ENCODE results near the gene TMEM150B.

TMEM150B gene

DNA sequence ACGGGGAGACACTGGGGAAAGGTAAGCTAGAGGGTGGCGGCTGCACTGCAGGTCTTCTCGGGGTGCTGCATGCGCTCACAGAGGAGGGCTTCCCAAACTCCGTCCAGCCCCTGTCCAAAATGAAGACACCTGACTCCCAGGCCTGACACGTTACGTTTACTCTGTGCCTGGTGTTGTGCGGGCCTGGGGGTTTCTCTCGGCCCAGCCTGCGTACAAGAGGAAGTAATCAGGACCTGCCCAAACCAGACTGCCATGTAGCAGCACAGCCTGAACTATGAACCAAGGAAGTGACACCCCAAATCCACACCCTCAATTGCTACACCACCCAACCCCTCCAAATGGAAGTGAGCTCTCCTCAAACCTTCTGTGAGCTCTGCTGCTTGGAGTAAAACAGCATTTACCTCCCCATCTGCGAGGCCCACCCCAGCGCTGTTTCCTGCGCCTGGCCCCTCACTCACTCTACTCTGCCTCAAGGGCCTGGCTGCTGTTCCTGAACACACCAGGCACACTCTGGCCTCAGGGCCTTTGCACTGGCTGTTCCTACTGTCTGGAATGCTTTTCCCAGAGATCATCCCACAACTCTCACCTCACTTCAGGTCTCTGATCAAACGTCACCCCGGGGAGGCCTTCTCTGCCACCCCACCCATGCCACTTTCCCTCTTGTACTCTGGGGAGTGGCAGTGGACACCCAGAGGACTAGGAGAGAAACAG, 48.3 kb downstream of the TMEM150B start:
- DNase-seq (ENCODE audit: low spot score) = no peak

DNA sequence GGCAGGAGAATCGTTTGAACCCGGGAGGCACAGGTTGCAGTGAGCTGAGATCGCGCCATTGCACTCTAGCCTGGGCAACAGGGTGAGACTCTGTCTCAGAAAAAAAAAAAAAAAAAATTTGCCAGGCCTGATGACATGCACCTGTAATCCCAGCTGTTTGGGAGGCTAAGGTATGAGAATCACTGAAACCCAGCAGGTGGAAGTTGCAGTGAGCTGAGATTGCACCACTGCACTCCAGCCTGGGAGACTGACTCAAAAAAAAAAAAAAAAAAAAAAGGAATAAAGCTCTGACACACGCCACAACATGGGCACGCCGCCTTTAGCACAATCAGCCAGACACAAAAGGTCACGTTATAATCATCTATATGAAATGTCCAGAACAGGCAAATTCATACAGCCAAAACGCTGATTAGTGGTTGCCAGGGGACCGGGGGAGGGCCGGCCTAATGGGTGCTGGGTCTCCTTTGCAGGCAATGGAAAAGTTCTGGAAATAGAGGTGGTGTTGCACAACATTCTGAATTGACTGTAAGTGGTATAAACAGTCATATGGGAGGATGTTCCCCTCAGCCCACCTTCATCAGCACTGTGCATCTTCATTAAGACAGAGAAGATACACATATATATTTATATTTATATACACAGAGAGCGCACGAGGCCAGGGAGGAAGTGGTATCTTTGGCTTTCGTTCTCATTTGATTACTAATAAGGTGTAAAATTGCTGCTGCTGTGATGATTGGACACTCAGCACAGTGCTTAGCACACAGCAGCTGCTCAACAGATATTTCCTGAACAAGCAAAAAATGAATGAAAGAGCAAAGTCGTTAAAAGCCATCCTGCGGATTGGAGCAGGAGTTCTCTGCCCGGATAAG, 49.1 kb downstream of the TMEM150B start:
- DNase-seq (ENCODE audit: low spot score) = no peak

- DNase-seq (ENCODE audit: low spot score) = no peak
These were observed 51.0 kb downstream of the TMEM150B start for GRCh38 chr19:55273978-55274707.

GRCh38 chr19:55272142-55272541, 53.0 kb downstream of the TMEM150B start:
- no peak for DNase-seq (ENCODE audit: low spot score)

GRCh38 chr19:55270172-55270942, 54.8 kb downstream of the TMEM150B start:
- DNase-seq (ENCODE audit: low spot score) = no peak

DNA sequence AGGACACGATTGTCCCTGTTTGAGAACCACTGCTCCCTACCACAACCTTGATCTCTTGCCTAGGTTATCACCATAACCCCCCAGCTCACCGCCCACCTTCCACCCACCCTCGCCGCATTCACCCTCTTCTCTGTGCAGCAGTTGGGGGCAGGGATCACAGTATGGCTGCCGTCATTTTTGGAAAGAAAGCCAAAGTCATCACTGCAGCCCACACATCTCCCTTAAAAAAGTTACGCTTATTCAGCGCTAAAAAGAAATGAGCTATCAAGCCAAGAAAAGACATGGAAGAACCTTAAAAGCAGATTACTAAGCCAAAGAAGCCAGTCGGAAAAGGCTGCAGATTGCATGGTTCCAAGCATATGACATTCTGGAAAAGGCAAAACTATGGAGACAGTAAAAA, 55.8 kb downstream of the TMEM150B start:
- no peak for DNase-seq (ENCODE audit: low spot score)

- DNase-seq (ENCODE audit: low spot score) = no peak
These were observed 58.3 kb downstream of the TMEM150B start for GRCh38 chr19:55266840-55267239.

DNA sequence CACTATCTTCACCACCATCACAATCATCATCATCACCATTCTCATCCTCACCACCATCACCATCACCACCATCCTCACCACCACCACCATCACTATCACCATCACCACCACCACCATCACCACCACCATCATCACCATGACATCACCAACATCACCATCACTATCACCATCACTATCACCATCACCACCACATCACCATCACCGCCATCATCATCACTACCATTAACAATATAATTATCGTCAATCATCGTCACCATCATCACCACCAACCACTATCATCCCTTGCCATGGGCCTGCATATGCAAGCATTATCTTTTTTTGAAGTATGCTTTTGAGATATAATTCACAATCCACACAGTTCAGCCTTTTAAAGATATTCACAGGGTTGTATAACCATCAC, 58.7 kb downstream of the TMEM150B start:
- no peak for DNase-seq (ENCODE audit: low spot score)

- no peak for DNase-seq (ENCODE audit: low spot score)
These were observed 59.3 kb downstream of the TMEM150B start for GRCh38 chr19:55265723-55266386.

GRCh38 chr19:55265173-55265572, 60.0 kb downstream of the TMEM150B start:
- no peak for DNase-seq (ENCODE audit: low spot score)

GRCh38 chr19:55264531-55264930, 60.6 kb downstream of the TMEM150B start:
- DNase-seq (ENCODE audit: low spot score) = no peak

Data from iPS-NIHi11 (cell line).